HG03575 (cell line): ENCODE measurements around the gene SLC44A1.

Experiments used
- ATAC-seq: cut with Tn5 transposase; IDR thresholded peaks from one replicate; pipeline ENCODE4 v1.9.1; 2021; ENCODE audit not compliant: unreplicated experiment, insufficient number of reproducible peaks, low FRiP score; ENCODE audit errors: extremely low read depth

The SLC44A1 gene

GRCh38 chr9:105484226-105484625 lies 239.8 kb downstream of the SLC44A1 start:
- no peak for ATAC-seq

GRCh38 chr9:105485131-105485530 lies 240.7 kb downstream of the SLC44A1 start:
- ATAC-seq: no peak
